Measurements from ENCODE around the gene ANKRD63.

ANKRD63 gene

DNA sequence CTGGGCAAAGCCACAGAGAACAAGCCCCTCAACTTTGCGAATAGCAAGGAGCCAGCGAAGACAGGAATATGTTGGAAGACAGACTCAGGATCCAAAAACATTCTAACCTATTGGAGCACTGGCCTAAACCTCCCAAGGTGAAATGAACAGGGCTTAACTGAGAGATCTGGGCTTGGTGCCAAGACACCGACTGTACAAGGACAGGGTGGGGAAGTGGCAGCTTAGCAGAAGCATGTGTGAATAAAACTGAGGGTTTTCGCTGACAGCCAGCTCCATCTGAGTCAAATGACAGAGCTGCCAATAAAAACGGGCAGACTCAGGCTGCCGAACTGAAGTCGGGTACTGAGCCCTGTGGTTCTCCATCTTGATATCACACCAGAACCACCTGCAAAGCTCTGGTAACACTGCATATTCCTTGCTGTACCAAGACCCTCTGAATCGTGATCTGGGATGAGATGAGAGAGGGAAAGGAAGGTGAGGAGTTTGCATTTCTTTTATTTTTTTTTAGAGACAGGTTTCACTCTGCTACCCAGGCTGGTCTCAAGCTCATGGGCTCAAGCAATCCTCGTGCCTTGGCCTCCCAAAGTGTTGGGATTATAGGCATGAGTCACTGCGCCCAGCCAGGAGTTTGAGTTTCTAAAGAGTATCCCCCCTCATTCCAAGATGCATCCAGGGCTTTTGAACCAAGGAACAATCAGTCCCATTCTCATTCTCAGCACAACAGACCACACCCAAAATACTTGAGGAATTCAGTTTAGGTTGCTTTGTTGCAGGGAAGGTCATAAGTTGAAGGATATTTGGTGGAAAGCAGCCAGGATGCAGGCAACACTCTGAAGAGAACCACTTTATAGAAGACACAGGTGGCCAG lies 30.9 kb upstream of the ANKRD63 start:
- no peak for DNase-seq

DNA sequence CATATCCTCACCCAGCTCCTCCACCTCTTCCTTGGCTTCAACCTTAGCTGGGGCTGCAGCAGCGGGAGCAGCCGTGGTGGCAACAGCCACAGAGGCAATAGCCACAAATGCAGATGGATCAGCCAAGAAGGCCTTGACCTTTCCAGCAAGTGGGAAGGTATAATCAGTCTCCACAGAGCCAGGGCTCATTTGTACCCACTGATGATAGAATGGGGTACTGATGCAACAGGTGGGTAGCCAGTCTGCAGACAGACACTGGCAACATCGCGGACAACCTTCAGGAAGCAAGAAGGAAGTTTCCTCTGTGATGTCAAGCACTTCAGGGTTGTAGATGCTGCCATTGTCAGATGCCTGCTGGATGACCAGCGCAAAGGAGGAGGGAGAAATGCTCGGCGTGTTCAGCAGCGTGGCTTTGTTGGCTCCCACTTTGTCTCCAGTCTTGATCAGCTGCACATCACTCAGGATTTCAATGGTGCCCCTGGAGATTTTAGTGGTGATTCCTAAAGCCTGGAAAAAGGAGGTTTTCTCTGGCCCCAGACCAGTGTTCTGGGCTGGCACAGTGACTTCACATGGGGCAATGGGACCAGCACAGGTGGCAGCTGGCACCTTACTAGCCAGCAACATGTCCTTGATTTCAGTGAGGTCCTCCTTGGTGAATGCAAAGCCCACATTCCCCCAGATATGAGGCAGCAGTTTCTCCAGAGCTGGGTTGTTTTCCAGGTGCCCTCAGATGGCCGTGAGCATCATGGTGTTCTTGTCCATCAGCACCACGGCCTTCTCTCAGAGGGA lies 29.7 kb upstream of the ANKRD63 start:
- DNase-seq, result no peak

DNA sequence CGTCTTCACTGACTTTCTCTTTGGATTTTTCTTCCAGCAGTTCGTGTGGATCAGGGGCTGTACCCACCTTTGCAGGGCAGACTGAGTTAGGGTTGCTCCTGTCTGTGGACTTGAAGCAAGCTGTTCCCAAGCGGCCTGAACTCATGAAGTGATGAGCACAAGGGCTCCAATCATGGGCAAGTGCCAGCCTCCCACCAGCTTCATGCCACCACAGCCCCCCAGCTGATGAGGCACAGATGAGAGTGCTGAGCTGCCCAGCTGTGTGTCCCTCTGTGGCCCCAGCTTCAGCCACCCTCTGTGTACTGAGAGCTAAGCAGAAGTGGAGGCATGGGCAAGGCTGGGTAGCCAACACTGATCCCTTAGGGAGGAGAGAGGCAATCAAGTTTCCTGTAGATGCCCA lies 28.1 kb upstream of the ANKRD63 start:
- no peak for DNase-seq

DNA sequence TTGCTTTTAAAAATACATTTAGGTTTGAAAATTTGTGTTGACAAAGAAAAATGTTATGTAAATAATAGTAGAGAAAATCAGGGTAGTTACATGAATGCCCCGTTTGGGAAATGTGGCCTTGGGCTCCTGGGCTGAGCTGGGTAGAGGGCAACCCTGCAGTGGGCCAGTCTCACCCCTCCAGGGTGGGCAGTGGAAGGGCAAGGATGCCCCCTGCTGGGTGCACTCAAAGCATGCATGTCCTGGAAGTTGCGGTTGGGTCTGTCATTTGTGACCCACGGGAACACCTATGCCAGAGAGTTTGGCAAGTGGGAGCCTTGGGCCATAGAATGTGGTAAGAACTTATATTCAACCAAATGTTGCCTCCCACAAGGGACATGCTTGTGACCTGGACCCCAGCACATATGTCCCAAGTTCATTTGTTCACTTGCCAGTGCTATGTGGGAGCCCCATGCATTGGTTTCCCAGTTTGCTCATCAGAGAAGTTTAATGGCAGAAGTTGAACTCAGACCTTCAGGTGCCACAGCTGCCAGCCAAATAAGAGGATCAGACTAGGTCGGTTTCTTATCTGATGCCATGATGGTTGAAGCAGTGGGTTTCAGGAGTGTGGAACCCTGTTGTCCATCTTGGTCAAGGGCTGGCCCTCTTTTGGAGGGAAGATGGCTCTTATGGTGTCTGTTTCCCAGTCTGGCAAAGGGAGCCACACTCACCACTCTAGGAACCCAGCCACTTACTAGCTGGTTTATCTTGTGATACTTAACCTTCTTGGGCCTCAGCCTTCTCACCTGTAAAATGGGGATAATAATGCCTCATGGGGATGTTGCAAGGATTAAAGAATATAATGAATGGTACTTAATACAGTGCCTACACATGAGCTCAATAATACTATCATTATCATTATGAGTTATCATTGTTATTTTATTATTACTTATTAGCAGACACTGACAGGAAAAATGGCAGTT lies 27.4 kb upstream of the ANKRD63 start:
- DNase-seq, result peak; percentile 80 to 83

DNA sequence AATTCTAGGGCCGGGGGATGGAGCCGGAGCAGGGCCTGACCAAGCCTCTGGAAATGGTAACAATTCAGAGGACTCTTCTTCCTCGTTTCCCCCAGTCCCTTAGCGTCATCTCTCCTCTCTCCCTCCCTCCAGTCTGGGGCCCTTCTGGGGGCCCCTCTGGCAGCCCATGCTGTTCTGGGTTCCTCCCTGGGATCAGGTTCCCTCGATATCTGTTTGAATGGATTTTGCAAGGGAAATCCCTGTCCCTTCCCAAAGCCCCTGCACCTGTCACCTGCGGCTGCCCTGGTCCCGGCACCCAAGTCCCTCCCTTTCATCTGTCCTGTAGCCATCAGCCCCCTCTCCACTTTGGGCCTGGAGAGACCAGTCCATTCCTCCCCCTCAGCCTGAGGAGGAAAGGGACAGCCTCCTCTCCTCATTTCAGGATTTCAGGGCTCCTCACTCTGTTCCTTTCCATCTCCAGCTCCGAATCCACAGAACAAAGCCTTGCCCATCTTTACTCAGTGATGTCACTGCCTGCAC lies 26.5 kb upstream of the ANKRD63 start:
- DNase-seq, result no peak

DNA sequence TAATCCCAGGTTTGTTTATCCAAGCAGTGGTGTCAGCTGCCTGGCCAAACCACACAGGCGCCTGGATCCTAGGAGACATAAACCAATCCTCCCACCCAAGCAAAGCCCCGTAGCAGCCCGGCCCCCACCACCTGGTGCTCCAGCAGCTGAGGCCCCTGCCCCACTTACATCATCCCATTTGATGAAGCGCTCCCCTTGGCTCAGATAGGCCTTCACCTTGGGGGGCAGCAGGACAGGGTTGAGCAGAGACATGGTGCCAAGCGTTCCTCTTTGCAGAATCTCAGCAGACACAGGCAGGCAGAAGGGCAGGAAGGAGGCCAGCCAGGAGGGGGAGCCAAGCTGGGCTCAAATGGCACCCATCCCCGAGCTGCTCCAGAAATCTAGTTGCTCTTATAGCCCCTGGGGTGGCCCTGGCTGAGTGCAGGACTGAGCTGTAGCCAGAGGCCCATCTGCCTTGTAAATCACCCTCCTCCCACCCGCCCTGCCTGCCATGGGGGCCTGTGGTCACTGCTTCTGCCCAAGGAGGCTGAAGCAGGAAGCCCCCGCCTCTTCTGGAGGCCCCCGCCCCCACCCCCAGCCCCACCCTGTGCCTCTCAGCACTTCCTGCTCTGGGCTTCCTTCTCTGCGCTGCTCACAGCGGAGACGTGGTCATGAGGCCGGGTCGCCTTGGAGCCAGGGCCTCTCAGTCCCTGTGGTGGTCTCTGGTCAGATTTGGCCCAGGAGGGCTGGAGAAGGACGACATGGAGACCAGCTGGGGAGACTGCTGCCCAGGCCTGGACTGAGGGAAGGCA lies 24.8 kb upstream of the ANKRD63 start, which contains the start of gene PLCB2:
Gene PLCB2, minus strand, starts transcription at position 515 of the 791 bp plus-strand sequence. Its CDS starts 263 bp downstream, at position 252.
- peak; percentile 83 to 86 for DNase-seq

DNA sequence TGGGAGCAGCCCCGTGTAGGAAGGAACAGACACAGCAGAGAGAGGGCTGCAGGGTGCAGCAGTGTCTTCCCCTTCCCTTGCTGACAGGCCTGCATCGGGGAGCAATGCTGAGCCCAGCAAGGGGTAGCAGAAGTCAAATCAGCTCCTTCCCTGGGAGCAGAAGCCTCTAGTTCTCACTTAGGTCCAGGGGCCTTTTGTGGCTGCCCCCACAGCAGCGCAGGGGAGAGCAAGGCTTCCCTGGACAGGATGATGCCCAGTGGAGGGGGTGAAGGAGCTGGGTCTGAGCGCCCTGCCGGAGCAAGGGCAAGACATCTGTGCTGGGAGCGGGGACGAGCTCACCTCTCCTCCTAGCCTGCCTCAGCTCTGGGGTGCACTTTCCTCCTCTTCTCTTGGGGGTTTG lies 24.0 kb upstream of the ANKRD63 start:
- peak; percentile 44 to 48 for DNase-seq

DNA sequence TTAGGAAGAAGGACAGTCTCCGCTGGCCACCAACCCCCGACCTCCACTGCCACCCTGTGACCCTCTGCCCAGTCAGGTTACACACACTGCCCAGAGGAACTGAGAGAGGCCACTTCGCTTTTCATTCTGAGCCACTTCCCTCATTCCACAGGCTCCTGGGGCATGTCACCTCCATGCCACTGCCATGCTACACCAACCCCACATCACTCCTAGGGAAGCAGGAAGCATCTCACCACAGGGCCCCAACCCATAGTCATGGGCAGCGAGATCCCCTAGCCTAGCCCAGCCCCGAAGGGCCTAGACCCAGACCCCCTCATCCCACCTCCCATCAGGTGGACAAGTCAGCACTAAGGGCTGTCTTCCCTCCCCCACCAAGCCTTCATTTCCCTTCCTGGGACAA lies 23.5 kb upstream of the ANKRD63 start:
- DNase-seq, result no peak

DNA sequence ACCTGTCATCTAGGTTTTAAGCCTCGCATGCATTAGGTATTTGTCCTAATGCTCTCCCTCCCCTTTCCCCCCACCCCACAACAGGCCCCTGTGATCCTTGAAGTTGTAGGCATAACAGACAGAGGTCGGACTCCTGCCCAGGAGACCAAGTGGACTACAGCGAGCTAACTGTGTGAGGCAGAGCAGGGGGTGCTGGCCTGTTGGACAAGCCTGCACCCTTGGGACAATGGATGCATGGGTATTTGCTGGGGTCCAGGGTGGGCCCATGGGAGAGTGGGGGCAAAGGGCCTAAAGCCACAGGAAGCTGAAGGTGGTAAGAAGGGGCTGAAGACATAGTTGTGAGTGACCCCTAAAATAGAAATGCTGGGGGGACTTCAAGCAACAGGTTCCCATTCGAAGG lies 22.4 kb upstream of the ANKRD63 start:
- DNase-seq, result no peak

DNA sequence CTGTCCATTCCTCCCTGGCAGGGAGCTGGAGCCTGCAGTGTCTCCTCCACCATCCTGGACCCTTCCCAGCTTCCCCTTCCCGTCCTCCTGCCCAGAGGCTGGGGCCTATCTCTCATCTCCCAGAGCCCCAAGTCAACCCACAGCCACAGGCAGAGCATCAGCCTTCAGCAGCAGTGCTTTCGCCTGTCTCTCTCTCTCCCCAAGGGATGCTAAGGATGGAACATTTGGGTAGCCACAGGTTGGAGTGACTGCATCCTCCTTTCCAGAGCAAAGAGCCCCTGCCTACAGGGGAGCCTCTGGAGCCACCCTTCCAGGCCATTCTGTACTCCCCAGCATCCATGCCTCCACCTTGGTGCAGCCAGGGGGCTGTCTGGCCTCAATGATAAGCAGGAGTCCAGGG lies 20.7 kb upstream of the ANKRD63 start:
- DNase-seq, result no peak

DNA sequence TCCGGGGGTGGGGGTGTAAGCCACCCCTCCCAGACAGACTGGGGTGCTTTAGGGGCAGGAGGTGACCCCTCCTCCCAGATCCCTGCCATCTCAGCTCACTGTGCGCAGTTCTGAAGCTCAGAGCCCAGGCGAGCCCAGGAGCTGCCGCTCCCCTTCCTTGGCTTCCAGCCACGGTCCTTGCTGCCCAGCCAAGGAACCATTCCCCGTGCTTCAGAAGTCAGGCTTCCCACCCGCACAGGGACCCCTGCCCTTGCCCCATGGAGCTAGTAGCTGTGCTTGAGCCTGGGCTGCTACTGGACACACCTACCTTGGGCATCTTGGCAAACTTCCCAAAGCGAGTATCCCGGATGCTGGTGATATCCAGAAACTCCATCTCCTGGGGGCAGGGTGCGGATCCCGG lies 20.1 kb upstream of the ANKRD63 start:
- no peak for DNase-seq

DNA sequence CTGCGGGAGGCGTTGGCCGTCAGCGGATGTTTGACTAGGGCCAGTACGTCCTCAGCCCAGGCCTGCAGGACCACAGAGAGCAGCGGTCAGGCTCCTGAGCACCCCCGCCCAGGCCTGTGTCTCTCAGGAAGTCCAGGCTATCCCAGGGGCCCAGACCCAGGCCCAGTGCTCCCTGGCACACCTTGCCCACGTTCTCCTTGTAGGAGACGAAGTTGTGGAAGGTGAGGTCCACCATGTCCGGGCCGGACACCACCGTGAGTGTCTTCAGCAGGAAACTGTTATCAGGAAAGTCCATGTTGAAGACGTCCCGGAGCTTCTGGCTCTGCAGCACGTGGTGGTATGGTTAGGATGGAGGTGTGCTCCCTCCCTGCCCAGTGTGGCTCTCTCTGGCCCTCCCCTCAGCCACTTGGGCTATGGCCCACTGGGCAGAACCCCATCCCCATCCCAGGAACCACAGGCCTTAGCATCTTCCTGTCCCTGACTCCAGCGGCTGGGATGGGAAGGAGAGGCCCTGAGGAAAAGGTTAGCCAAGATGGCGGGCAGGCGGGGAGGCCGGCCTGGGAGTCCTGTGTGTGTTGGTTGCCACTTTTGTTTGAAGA lies 19.5 kb upstream of the ANKRD63 start:
- no peak for DNase-seq

DNA sequence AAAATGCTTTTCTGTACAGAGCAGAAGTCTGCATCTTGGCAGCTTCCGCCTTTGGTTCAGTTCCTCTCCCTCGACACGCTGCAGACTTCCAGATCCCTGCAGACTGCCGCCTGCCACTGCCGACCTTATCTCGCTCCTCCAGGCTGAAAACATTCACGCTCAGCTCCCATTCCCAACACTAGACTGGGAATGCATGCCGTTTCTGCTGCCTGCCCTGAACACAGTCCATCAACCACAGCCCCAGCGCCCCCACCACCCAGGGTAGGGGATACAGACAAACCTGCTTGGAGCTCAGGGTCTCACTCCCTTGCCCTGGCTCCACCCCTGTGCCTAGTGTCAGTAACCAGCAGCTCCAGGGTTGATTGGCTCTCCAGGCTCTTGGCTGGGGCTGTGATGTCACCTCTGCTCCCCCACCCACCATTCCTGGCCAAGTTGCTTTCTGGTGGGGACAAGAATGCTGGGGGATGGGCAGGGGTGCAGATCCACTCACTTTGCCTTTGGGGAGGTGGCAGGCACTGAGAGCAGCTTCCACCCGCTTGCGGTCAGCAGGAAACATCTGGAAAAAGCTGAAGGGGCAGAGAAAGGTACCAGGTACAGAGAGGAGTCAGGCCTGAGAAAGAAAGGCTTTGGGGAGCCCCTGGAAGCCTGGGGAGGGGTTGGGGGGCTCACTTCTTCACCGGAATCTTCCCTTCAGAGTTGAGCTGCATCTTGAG lies 18.8 kb upstream of the ANKRD63 start:
- no peak for DNase-seq

DNA sequence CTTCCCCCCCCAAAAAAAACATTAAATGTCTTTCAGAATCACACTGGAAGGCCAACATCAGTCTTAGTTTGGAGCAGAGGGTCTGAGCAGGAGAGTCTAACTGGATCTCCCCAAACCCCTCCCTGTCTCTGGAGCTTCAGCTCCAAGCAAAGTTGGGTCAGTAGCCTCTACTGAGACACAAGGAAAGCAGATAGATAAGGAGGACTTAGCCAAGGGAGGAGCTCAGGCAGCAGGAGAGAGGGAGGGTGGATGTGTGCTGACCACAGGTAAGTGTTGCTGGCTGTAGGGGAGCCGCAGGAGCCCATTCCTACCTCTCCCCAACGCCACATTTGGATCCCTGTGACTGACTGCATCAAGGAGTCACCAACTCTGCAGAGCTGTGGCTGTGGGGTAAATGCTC lies 17.9 kb upstream of the ANKRD63 start:
- no peak for DNase-seq

DNA sequence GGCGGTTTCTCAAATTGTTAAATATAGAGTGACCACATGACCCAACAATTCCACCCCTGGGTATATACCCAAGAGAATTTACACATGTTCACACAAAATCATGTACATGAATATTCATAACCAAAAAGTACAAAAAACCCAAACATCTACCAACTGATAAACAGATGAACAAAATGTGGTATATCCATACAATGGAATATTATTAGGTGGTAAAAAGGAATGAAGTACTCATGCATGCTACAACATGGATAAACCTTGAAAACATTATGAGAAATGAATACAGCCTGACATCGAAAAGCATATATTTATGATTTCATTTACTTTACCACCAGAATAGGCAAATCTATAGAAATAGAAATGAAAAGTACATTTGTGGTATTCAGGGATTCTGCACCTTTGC lies 17.5 kb upstream of the ANKRD63 start:
- no peak for DNase-seq

DNA sequence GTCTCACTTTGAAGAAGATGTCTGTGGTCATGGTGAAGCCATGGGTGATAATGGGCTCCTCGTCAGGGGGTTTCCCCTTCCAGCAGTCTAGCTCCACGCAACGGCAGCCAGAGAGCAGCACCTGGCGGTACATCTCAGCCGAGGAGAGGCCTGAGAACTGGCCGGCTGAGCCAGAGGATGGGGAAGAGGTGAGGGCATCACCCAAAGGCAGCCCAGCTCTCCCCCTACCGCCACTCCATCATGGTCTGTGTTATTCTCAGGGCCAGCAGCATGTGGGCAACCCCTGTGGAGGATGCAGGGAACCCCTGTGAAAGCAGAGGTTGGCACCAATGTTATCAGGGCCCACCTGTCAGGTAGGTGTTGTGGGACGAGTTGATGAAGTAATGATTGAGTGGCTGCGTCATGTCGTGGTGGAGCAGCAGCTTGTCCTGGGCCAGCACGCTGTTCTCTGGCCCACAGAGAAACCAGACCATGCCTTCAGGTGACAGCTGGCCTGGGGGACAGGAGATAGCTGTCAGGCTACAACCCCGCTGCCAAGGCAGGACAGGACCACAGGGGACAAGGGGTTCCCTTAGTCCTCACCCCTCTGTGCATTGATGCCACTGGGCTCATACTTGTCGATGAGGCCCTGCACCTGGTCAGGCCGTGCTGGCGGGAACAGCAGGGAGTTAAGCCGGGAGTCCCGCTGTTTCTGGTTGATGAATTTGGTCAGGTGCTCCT lies 15.5 kb upstream of the ANKRD63 start:
- DNase-seq, result no peak

DNA sequence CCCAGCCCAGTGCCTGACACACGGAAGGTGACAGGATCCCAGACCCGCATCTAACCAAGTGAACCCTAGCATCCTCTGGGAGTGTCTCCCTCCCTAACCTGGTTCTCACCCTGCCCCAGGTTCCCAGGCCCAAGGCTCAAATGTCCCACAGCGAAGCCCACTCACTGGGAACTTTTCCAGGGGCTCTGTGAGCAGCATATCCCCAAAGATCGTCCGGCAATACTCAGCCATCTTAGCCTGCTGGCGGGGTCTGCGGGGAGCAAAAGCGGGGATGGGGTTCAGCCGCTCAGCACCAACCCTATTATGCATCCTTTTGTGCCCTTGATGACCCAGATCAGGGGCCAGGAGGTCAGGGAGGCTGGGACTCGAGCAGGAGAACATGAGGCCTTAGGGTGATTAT lies 14.5 kb upstream of the ANKRD63 start:
- DNase-seq, result no peak

DNA sequence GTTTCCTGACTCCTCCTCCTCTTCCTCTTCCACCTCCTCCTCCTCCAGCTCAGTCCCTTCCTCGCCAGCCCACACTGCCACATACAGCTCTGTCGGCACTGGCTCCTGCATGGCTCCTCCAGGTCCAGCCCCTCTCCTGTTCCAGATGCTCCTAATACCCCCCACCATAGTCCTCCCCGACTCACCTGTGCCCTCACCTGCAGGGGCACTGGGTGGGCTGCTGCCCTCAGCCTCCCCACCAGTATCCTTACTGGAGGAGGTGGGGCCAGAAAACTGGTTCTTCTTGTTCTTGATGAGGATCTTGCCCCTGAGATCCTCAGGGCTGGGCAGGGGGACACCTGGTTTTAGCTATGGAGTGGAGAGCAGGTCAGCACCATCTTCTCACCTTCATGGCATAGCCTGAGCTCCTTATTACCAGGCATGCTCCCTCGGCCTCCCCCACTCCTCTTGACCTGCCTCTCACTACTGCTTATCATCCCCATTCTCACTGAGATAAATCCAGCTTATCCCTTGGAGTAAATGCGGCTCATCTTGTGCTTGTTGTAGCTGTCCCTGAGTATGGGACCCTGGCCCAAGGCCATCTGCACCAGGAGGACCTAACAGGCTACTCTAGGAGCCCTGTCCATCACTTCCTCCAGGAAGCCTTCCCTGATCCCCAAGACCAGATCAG lies 13.8 kb upstream of the ANKRD63 start:
- DNase-seq, result no peak

DNA sequence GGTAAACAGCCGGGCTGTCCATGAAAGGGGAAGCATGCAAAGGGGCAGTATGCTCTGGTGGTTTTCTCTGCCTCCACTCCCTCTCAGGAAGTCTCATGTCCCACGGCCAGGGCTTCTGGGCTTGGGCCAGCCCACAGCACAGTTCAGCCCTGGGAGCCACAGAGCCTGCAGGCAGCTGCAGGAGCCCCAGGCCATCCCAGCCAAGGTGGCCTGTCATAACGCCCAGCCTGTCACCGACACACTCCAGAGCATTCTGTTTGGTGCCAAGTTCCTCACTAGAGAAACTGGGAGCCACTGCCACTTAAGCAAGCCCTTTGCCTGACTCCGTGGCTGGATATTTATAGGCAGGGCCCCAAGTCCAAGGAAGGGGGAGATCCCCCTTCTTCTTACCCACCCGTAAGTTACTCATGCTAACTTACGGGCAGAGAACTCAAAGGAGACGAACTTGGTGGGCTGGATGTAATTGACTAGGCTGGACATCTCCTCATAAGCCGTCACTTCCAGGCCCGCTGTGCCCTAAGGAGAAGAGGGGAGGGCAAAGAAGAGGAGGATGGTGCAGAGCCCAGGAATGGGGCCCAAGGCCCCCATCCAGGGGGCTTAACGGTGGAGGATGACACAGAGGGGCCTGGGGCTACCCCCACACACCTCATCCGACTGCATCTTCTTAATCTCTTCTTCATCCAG lies 13.2 kb upstream of the ANKRD63 start:
- no peak for DNase-seq
